IMR-90 (cell line): ENCODE results near the gene SASH3. TPM values are rescaled to one million over a fixed set of nuclear protein-coding genes. Genes with fewer than 3 reads are reported as not detected.

Source experiments
- ATAC-seq: fragments of 200-7000 bp; cut with Tn5 transposase; 2 replicates; pipeline ENCODE4 v1.9.1; 2020; ENCODE audit warnings: low read depth, mild to moderate bottlenecking, moderate library complexity
- BruUV-seq: library from RNA; stranded (reverse); fragments of 400-500 nt; replicated peaks from 2 replicates; lab custom pipeline; 2021; lab: Mats Ljungman, UMichigan
- CTCF ChIA-PET: fragments of 300-600 bp; formaldehyde crosslinking; extraction: SDS; loops from one replicate; lab custom pipeline; 2021; ENCODE audit warnings: antibody characterized with exemption; lab: Yijun Ruan, JAX
- POLR2A ChIA-PET: fragments of 300-600 bp; sonication (Branson Sonifier 250); formaldehyde crosslinking; loops from one replicate; lab custom pipeline; 2022; ENCODE audit warnings: antibody characterized with exemption; ENCODE audit not compliant: unreplicated experiment; lab: Charles Lee
- DNase-seq: peaks from one replicate; pipeline ENCODE4 v3.0.0; 2013
- H2AFZ ChIP-seq: replicated peaks from 2 replicates; pipeline ENCODE3; 2013; ENCODE audit warnings: low read length, mild to moderate bottlenecking; ENCODE audit not compliant: poor library complexity
- H2AK5ac ChIP-seq: 2 replicates; pipeline ENCODE4 v1.6.1; 2013; ENCODE audit warnings: low read depth, low read length, inconsistent platforms
- H2AK9ac ChIP-seq: replicated peaks from 2 replicates; pipeline ENCODE3; 2013; ENCODE audit warnings: mild to moderate bottlenecking, low read depth, low read length, moderate library complexity; ENCODE audit not compliant: poor library complexity
- H2BK120ac ChIP-seq: 2 replicates; pipeline ENCODE4 v1.6.1; 2013; ENCODE audit warnings: low read depth, low read length, inconsistent platforms
- H2BK15ac ChIP-seq: 3 replicates; pipeline ENCODE4 v1.6.1; 2013; ENCODE audit warnings: low read depth, low read length, inconsistent platforms
- H2BK20ac ChIP-seq: 2 replicates; pipeline ENCODE4 v1.6.1; 2013; ENCODE audit warnings: low read depth, mild to moderate bottlenecking, inconsistent platforms, low read length, moderate library complexity
- H2BK5ac ChIP-seq: 2 replicates; pipeline ENCODE4 v1.6.1; 2013; ENCODE audit warnings: mild to moderate bottlenecking, low read depth, low read length, inconsistent platforms; ENCODE audit not compliant: poor library complexity, severe bottlenecking
- H3K14ac ChIP-seq: replicated peaks from 2 replicates; pipeline ENCODE4 v1.6.1; 2013; ENCODE audit warnings: low read depth, low read length, inconsistent platforms
- H3K18ac ChIP-seq: 2 replicates; pipeline ENCODE4 v1.6.1; 2013; ENCODE audit warnings: low read depth, low read length, control low read depth
- H3K23ac ChIP-seq: 2 replicates; pipeline ENCODE4 v1.6.1; 2013; ENCODE audit warnings: low read depth, low read length, inconsistent platforms
- H3K27ac ChIP-seq: 2 replicates; pipeline ENCODE4 v1.5.1; 2013; ENCODE audit warnings: mild to moderate bottlenecking, control low read depth, low read length; ENCODE audit not compliant: insufficient read depth
- H3K27me3 ChIP-seq: 2 replicates; pipeline ENCODE4 v1.6.1; 2013; ENCODE audit warnings: low read length; ENCODE audit not compliant: control insufficient read depth, insufficient read depth
- H3K36me3 ChIP-seq: 2 replicates; pipeline ENCODE4 v1.6.1; 2013; ENCODE audit warnings: low read length, mixed read lengths; ENCODE audit not compliant: control insufficient read depth, insufficient read depth
- H3K4ac ChIP-seq: 2 replicates; pipeline ENCODE4 v1.6.1; 2013; ENCODE audit warnings: low read depth, low read length, inconsistent platforms
- H3K4me1 ChIP-seq: 2 replicates; pipeline ENCODE4 v1.6.1; 2013; ENCODE audit warnings: low read length, mixed read lengths; ENCODE audit not compliant: control insufficient read depth, insufficient read depth
- H3K4me2 ChIP-seq: 2 replicates; pipeline ENCODE4 v1.6.1; 2013; ENCODE audit warnings: low read depth, mild to moderate bottlenecking, control low read depth, low read length, moderate library complexity
- H3K4me3 ChIP-seq: 2 replicates; pipeline ENCODE4 v1.5.1; 2013; ENCODE audit warnings: low read depth, mild to moderate bottlenecking, control low read depth, low read length, moderate library complexity; ENCODE audit not compliant: insufficient read depth
- H3K56ac ChIP-seq: 2 replicates; pipeline ENCODE4 v1.6.1; 2013; ENCODE audit warnings: low read length, inconsistent platforms; ENCODE audit not compliant: insufficient read depth; ENCODE audit errors: extremely low read depth
- H3K79me1 ChIP-seq, 2 experiments: 2 replicates each; pipeline ENCODE4 v1.6.1; 2013; ENCODE audit warnings: low read length in 2 of 2, inconsistent platforms in 1 of 2, low read depth in 1 of 2
- H3K9ac ChIP-seq: 2 replicates; pipeline ENCODE4 v1.6.1; 2013; ENCODE audit warnings: low read depth, low read length, control low read depth
- H3K9me1 ChIP-seq: 2 replicates; pipeline ENCODE4 v1.6.1; 2013; ENCODE audit warnings: low read length, inconsistent platforms; ENCODE audit not compliant: insufficient read depth
- H3K9me3 ChIP-seq: 2 replicates; pipeline ENCODE4 v1.6.1; 2013; ENCODE audit warnings: low read length; ENCODE audit not compliant: control insufficient read depth, insufficient read depth
- H4K20me1 ChIP-seq: 2 replicates; pipeline ENCODE4 v1.6.1; 2013; ENCODE audit warnings: low read length, inconsistent platforms; ENCODE audit not compliant: insufficient read depth
- H4K5ac ChIP-seq: 2 replicates; pipeline ENCODE4 v1.6.1; 2013; ENCODE audit warnings: mild to moderate bottlenecking, low read depth, low read length, control low read depth
- H4K8ac ChIP-seq, 2 experiments: 2 replicates each; pipeline ENCODE4 v1.6.1; 2013; ENCODE audit warnings: low read depth in 2 of 2, low read length in 2 of 2, control low read depth in 1 of 2, inconsistent platforms in 1 of 2
- H4K91ac ChIP-seq: 2 replicates; pipeline ENCODE4 v1.6.1; 2013; ENCODE audit warnings: low read depth, low read length, inconsistent platforms; ENCODE audit not compliant: insufficient read depth
- BHLHE40 ChIP-seq: fragments of 150-350 bp; IDR thresholded peaks from 2 replicates; pipeline ENCODE4 v1.6.1; 2016; ENCODE audit warnings: mild to moderate bottlenecking, low read depth, low read length
- CEBPB ChIP-seq: IDR thresholded peaks from 2 replicates; pipeline ENCODE4 v1.6.1; 2012; ENCODE audit warnings: low read depth, low read length, improper control_type of control experiment
- CHD1 ChIP-seq: IDR thresholded peaks from 2 replicates; pipeline ENCODE4 v1.6.1; 2012; ENCODE audit warnings: low read depth, low read length, improper control_type of control experiment
- FOS ChIP-seq: fragments of 150-350 bp; IDR thresholded peaks from 2 replicates; pipeline ENCODE4 v1.6.1; 2016; ENCODE audit warnings: low read depth, low read length
- MAFK ChIP-seq: IDR thresholded peaks from 2 replicates; pipeline ENCODE4 v1.6.1; 2012; ENCODE audit warnings: low read depth, low read length, improper control_type of control experiment
- MAZ ChIP-seq: IDR thresholded peaks from 2 replicates; pipeline ENCODE4 v1.6.1; 2012; ENCODE audit warnings: low read depth, mild to moderate bottlenecking, low read length, improper control_type of control experiment, moderate library complexity, borderline replicate concordance
- MXI1 ChIP-seq: IDR thresholded peaks from 2 replicates; pipeline ENCODE4 v1.6.1; 2012; ENCODE audit warnings: low read depth, mild to moderate bottlenecking, low read length, moderate library complexity, borderline replicate concordance
- NFE2L2 ChIP-seq: fragments of 150-350 bp; IDR thresholded peaks from 2 replicates; pipeline ENCODE4 v1.6.1; 2016; ENCODE audit warnings: low read depth, mild to moderate bottlenecking, low read length
- POLR2A ChIP-seq: IDR thresholded peaks from 2 replicates; pipeline ENCODE4 v1.6.1; 2012; ENCODE audit warnings: mild to moderate bottlenecking, low read depth, low read length
- RAD21 ChIP-seq: IDR thresholded peaks from 2 replicates; pipeline ENCODE4 v1.6.1; 2012; ENCODE audit warnings: low read length, improper control_type of control experiment
- RCOR1 ChIP-seq: IDR thresholded peaks from 2 replicates; pipeline ENCODE4 v1.6.1; 2012; ENCODE audit warnings: mild to moderate bottlenecking, low read length, improper control_type of control experiment; ENCODE audit not compliant: insufficient replicate concordance
- RFX5 ChIP-seq: IDR thresholded peaks from 2 replicates; pipeline ENCODE4 v1.8.0; 2012; ENCODE audit warnings: low read depth, mild to moderate bottlenecking, low read length, moderate library complexity
- SMC3 ChIP-seq: fragments of 150-350 bp; IDR thresholded peaks from 2 replicates; pipeline ENCODE4 v1.6.1; 2016; ENCODE audit warnings: low read depth, mild to moderate bottlenecking, antibody characterized with exemption, low read length, moderate library complexity
- WGBS, 2 experiments: methylation state at CpG; one replicate each; pipeline versions ENCODE4 v1.1.5 to v1.1.7; 2013; ENCODE audit warnings: missing lambda C conversion rate in 2 of 2; ENCODE audit not compliant: insufficient read length in 1 of 2; ENCODE audit errors: extremely low coverage in 2 of 2; 5-methylcytosine and 5-hydroxymethylcytosine counted together
- dilution Hi-C: fragments of 300-500 bp; cut with HindIII; formaldehyde crosslinking; loops from one replicate; pipeline ENCODE4 v1.14.3; 2018; ENCODE audit warnings: low sequenced_read_pairs; ENCODE audit not compliant: unreplicated experiment
- in situ Hi-C: fragments of 300-500 bp; cut with MboI; formaldehyde crosslinking; loops from 3 replicates; pipeline ENCODE4 v1.14.3; 2019; ENCODE audit warnings: low sequenced_read_pairs, inconsistent platforms, mixed read lengths
- intact Hi-C: fragments of 100-400 bp; cut with micrococcal nuclease; formaldehyde crosslinking; loops from 2 replicates; pipeline ENCODE4 v1.10.0; 2022
- polyA plus RNA-seq, 3 experiments: library from polyadenylated mRNA; depleted of rRNA; stranded (reverse); fragments of >200 nt; gene quantifications; 2 replicates each; pipeline ENCODE4 v1.2.3, GENCODE V29; 2012; ENCODE audit warnings: low replicate concordance in 1 of 3
- total RNA-seq: library from RNA; depleted of rRNA; stranded (reverse); fragments of >200 nt; gene quantifications from 2 replicates; pipeline ENCODE4 v1.2.3, GENCODE V29; 2012
- TF ChIP-seq, protein P1 (sequence below): fragments of 150-350 bp; IDR thresholded peaks from 2 replicates; pipeline ENCODE4 v1.6.1; 2016; ENCODE audit warnings: low read depth, mild to moderate bottlenecking, low read length, moderate library complexity, borderline replicate concordance
- TF ChIP-seq, protein P2 (sequence below): fragments of 150-350 bp; IDR thresholded peaks from 2 replicates; pipeline ENCODE4 v1.6.1; 2017; ENCODE audit warnings: mild to moderate bottlenecking, antibody characterized with exemption, low read length, low read depth
- TF ChIP-seq, protein P3 (sequence below): conservative IDR thresholded peaks from 2 replicates; pipeline ENCODE4 v1.5.1; 2012; ENCODE audit warnings: mild to moderate bottlenecking, low read depth, low read length, improper control_type of control experiment

SASH3 gene
- total and polyA plus RNA-seq, 2 of the 4 experiments (the other 2 are of a cell fraction): not detected

DNA sequence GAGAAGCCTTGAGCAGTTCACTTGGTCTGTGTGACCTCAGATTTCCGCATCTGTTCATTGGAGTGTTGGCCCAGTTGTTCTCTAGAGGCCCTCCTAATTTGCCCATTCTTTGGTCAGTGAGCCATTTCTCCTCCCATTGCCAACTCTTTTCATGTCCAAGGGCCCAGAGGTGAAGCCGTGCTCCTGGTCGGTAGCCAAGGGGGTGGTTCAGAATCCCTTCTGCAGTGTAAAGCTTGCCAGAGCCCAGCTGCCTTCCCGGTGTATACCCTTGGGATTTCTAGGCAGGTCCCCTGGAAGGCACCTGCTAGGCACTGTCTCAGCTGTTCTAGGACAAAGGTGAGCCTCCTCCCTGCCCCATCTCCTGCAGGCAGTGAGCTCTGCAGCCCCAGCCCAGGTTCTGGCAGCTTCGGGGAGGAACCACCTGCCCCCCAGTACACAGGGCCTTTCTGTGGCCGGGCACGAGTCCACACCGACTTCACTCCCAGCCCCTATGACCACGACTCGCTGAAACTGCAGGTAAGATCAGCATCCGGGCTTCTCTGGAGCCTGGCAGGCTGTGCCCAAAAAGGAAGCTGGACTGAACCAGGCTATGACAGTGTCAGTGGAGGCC is 12.3 kb downstream of the SASH3 start:
- Histone ChIP-seq H4K91ac (no peak overlapping the region), H2BK15ac (no peak overlapping the region), H3K9me1 (no peaks in the 10 kb centered on the region), H3K18ac (no peak overlapping the region), H3K36me3 (no peaks in the 10 kb centered on the region), H4K5ac (no peak overlapping the region), H2BK120ac (no peak overlapping the region), H4K8ac (no peak overlapping the region), H3K4me3 (no peak overlapping the region), H3K4ac (no peak overlapping the region), H4K20me1 (no peaks in the 10 kb centered on the region), H3K4me2 (no peak overlapping the region), H3K9me3 (no peaks in the 10 kb centered on the region), H3K79me1 (no peaks in the 10 kb centered on the region), H3K23ac (no peak overlapping the region), H3K27ac (no peak overlapping the region), H3K56ac (no peak overlapping the region), H3K9ac (no peak overlapping the region), H3K14ac (no peak overlapping the region), H3K27me3 (peaks cover 1% of the 10 kb centered on the region; the same call in 1 of the 2 replicates), H2AK9ac (no peak overlapping the region), H2BK20ac (no peak overlapping the region), H2AFZ (no peak overlapping the region), H3K4me1 (no peaks in the 10 kb centered on the region), H2BK5ac (no peak overlapping the region), H2AK5ac (no peak overlapping the region)
- no peak for TF ChIP-seq RCOR1
- TF ChIP-seq, protein P1, sequence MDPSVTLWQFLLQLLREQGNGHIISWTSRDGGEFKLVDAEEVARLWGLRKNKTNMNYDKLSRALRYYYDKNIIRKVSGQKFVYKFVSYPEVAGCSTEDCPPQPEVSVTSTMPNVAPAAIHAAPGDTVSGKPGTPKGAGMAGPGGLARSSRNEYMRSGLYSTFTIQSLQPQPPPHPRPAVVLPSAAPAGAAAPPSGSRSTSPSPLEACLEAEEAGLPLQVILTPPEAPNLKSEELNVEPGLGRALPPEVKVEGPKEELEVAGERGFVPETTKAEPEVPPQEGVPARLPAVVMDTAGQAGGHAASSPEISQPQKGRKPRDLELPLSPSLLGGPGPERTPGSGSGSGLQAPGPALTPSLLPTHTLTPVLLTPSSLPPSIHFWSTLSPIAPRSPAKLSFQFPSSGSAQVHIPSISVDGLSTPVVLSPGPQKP: no peak
- TF ChIP-seq, protein P2, sequence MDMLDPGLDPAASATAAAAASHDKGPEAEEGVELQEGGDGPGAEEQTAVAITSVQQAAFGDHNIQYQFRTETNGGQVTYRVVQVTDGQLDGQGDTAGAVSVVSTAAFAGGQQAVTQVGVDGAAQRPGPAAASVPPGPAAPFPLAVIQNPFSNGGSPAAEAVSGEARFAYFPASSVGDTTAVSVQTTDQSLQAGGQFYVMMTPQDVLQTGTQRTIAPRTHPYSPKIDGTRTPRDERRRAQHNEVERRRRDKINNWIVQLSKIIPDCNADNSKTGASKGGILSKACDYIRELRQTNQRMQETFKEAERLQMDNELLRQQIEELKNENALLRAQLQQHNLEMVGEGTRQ: no peak
- no peak for TF ChIP-seq NFE2L2
- TF ChIP-seq MXI1: no peak
- TF ChIP-seq, protein P3, sequence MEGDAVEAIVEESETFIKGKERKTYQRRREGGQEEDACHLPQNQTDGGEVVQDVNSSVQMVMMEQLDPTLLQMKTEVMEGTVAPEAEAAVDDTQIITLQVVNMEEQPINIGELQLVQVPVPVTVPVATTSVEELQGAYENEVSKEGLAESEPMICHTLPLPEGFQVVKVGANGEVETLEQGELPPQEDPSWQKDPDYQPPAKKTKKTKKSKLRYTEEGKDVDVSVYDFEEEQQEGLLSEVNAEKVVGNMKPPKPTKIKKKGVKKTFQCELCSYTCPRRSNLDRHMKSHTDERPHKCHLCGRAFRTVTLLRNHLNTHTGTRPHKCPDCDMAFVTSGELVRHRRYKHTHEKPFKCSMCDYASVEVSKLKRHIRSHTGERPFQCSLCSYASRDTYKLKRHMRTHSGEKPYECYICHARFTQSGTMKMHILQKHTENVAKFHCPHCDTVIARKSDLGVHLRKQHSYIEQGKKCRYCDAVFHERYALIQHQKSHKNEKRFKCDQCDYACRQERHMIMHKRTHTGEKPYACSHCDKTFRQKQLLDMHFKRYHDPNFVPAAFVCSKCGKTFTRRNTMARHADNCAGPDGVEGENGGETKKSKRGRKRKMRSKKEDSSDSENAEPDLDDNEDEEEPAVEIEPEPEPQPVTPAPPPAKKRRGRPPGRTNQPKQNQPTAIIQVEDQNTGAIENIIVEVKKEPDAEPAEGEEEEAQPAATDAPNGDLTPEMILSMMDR: no peak
- TF ChIP-seq BHLHE40: no peak
- TF ChIP-seq FOS: no peak
- TF ChIP-seq MAFK: no peak
- no peak for TF ChIP-seq CEBPB
- TF ChIP-seq RFX5: no peak
- TF ChIP-seq RAD21: no peak
- no peak for TF ChIP-seq POLR2A
- no peak for TF ChIP-seq SMC3
- TF ChIP-seq MAZ: no peak
- TF ChIP-seq CHD1: no peak
- in situ Hi-C loops (no loop called here), dilution Hi-C loops (no loop called here), intact Hi-C loops (no loop called here)
- no TSS peak for BruUV-seq
- ChIA-PET CTCF (no interaction called here), POLR2A (no interaction called here)
- DNase-seq (no peak), ATAC-seq (no peak)
- 73% methylated on average over 4 of the region's 11 CpGs; no CpG with 5 or more reads in 1 of the 2 experiments for WGBS, 2 experiments
